WERI-Rb-1 (cell line): ENCODE results near the gene TEX28.
"Not testable (repeated sequence)": the region's sequence is repeated elsewhere in the genome, so short reads cannot be mapped to it uniquely, and the experiment has no call there.

ENCODE experiments used
- DNase-seq: peaks from one replicate; pipeline ENCODE4 v3.0.0-alpha.2; 2020
- H3K27ac ChIP-seq: fragments of 250-450 bp; sonication (Bioruptor Pico); 2 replicates; pipeline ENCODE4 v1.5.1; 2020; ENCODE audit warnings: mild to moderate bottlenecking, moderate library complexity
- H3K27me3 ChIP-seq: fragments of 250-450 bp; sonication (Bioruptor Pico); 2 replicates; pipeline ENCODE4 v1.5.1; 2021; ENCODE audit warnings: mild to moderate bottlenecking, low read depth, moderate library complexity; ENCODE audit not compliant: insufficient read depth, severe bottlenecking
- H3K36me3 ChIP-seq: fragments of 250-450 bp; sonication (Bioruptor Pico); 2 replicates; pipeline ENCODE4 v1.5.1; 2020; ENCODE audit warnings: mild to moderate bottlenecking, moderate library complexity
- H3K4me3 ChIP-seq: 2 replicates; pipeline ENCODE4 v1.5.1; 2011; ENCODE audit warnings: low read depth, mild to moderate bottlenecking, control low read depth, low read length
- H3K9me3 ChIP-seq: fragments of 250-450 bp; sonication (Bioruptor Pico); 2 replicates; pipeline ENCODE4 v1.5.1; 2021; ENCODE audit warnings: mild to moderate bottlenecking, moderate library complexity; ENCODE audit not compliant: severe bottlenecking
- TF ChIP-seq, protein P1 (sequence below): IDR thresholded peaks from 2 replicates; pipeline ENCODE4 v1.5.1; 2011; ENCODE audit warnings: low read depth, mild to moderate bottlenecking, control low read depth, inconsistent platforms, low read length

TEX28 gene

DNA sequence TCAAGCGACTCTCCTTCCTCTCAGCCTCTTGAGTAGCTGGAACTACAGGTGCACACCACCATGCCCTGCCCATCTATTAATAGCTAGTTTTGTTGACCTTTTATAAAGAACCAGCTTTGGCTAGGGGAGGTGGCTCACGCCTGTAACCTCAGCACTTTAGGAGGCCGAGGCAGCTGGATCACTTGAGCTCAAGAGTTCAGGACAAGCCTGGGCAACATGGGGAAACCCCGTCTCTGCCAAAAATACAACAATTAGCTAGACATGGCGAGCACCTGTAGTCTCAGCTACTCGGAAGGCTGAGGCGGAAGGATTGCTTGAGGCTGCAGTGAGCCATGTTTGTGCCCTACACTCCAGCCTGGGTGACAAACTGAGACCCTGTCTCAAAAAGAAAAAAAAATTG, 3.4 kb upstream of the TEX28 start:
- H3K27ac ChIP-seq, result no peak overlapping the region
- H3K9me3 ChIP-seq, result peaks cover 9% of the 10 kb centered on the region

GRCh38 chrX:154296731-154297130, 1.8 kb upstream of the TEX28 start:
- H3K27me3 ChIP-seq, result peaks cover 8% of the 10 kb centered on the region
- DNase-seq, result no peak
- TF ChIP-seq, protein P1, sequence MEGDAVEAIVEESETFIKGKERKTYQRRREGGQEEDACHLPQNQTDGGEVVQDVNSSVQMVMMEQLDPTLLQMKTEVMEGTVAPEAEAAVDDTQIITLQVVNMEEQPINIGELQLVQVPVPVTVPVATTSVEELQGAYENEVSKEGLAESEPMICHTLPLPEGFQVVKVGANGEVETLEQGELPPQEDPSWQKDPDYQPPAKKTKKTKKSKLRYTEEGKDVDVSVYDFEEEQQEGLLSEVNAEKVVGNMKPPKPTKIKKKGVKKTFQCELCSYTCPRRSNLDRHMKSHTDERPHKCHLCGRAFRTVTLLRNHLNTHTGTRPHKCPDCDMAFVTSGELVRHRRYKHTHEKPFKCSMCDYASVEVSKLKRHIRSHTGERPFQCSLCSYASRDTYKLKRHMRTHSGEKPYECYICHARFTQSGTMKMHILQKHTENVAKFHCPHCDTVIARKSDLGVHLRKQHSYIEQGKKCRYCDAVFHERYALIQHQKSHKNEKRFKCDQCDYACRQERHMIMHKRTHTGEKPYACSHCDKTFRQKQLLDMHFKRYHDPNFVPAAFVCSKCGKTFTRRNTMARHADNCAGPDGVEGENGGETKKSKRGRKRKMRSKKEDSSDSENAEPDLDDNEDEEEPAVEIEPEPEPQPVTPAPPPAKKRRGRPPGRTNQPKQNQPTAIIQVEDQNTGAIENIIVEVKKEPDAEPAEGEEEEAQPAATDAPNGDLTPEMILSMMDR, result no peak
- H3K27ac ChIP-seq, result no peak overlapping the region
- peaks cover 9% of the 10 kb centered on the region for H3K9me3 ChIP-seq
- no peak overlapping the region for H3K4me3 ChIP-seq
- H3K36me3 ChIP-seq, result no peaks in the 10 kb centered on the region

More for the DNA sequence above, 3.4 kb upstream of the TEX28 start:
- no peak overlapping the region for H3K4me3 ChIP-seq
- peaks cover 8% of the 10 kb centered on the region for H3K27me3 ChIP-seq
- no peak for DNase-seq
- TF ChIP-seq, protein P1, result no peak
- H3K36me3 ChIP-seq, result no peaks in the 10 kb centered on the region

- H3K9me3 ChIP-seq, result peaks cover 9% of the 10 kb centered on the region
- DNase-seq, result no peak
- TF ChIP-seq, protein P1, result no peak
Observed at GRCh38 chrX:154295664-154296310, 863 bp upstream of the TEX28 start, which contains the start of gene TKTL1. Gene TKTL1 (plus strand): TSS chrX:154295795. CDS start chrX:154295860, 65 bp downstream.

GRCh38 chrX:154286406-154286805, 8.5 kb downstream of the TEX28 start:
- H3K27ac ChIP-seq, H3K4me3 ChIP-seq, H3K36me3 ChIP-seq, H3K27me3 ChIP-seq, H3K9me3 ChIP-seq, DNase-seq: not testable (repeated sequence)

More at GRCh38 chrX:154295664-154296310, 863 bp upstream of the TEX28 start, which contains the start of gene TKTL1:
- peaks cover 8% of the 10 kb centered on the region for H3K27me3 ChIP-seq
- no peak within 1 kb of the TSS for H3K4me3 ChIP-seq
- H3K27ac ChIP-seq, result no peak within 1 kb of the TSS
- H3K36me3 ChIP-seq, result no peaks in the 10 kb centered on the region

- not testable (repeated sequence) for H3K27me3 ChIP-seq, H3K36me3 ChIP-seq, DNase-seq, H3K4me3 ChIP-seq, H3K27ac ChIP-seq, H3K9me3 ChIP-seq
Observed at GRCh38 chrX:154284489-154285338, 10.2 kb downstream of the TEX28 start.

DNA sequence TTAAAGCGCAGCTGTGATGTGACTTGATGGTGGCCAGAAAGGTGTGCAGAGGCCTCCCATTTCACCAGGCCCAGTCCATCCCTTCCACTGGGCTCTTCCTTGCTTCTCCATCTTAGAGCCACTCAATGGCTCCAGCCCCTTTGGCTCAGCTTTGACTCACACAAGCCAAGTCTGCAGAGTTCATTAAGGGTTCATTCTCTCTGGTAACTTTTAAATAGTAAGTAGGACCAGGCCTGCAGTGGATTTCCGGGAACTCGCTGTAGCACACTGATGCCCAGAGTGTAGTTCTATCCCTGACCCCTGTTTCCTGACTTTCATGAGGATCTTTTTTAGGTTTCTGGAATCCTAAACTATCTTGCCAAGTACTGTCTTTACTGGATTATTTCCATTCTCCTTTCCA, 25.7 kb downstream of the TEX28 start:
- H3K27ac ChIP-seq, H3K27me3 ChIP-seq, H3K36me3 ChIP-seq, DNase-seq, H3K4me3 ChIP-seq, H3K9me3 ChIP-seq: not testable (repeated sequence)

- H3K27me3 ChIP-seq, H3K27ac ChIP-seq, H3K9me3 ChIP-seq, H3K36me3 ChIP-seq, H3K4me3 ChIP-seq, DNase-seq: not testable (repeated sequence)
Observed at GRCh38 chrX:154263072-154263471, 31.9 kb downstream of the TEX28 start.

- H3K4me3 ChIP-seq, H3K27ac ChIP-seq, H3K27me3 ChIP-seq, H3K36me3 ChIP-seq, H3K9me3 ChIP-seq, DNase-seq: not testable (repeated sequence)
Observed at GRCh38 chrX:154258711-154259110, 36.2 kb downstream of the TEX28 start.

- not testable (repeated sequence) for H3K36me3 ChIP-seq, H3K27me3 ChIP-seq, H3K27ac ChIP-seq, H3K4me3 ChIP-seq, H3K9me3 ChIP-seq, DNase-seq
Observed at GRCh38 chrX:154257282-154257681, 37.6 kb downstream of the TEX28 start, which contains the start of gene OPN1MW3. Gene OPN1MW3 (plus strand): TSS chrX:154257582. CDS start chrX:154257620, 38 bp downstream.

DNA sequence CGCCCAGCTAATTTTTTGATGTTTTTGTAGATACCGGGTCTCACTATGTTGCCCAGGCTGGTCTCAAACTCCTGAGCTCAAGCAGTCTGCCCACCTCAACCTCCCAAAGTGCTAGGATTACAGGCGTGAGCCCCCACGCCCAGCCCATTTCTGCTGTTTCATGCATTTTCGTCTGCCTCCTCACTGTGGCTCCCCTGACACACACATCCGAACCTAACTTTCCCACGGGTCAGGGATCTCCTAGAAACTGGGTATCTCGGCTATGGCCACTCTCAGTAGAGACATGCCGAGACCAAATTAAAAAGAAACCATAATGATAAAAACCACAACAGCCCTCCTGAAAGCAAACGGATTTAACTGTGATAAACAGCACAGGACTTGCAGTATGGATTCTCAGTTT, 46.8 kb downstream of the TEX28 start:
- not testable (repeated sequence) for DNase-seq, H3K36me3 ChIP-seq, H3K27ac ChIP-seq, H3K9me3 ChIP-seq, H3K4me3 ChIP-seq, H3K27me3 ChIP-seq

GRCh38 chrX:154247377-154248045, 47.4 kb downstream of the TEX28 start:
- not testable (repeated sequence) for H3K27me3 ChIP-seq, H3K27ac ChIP-seq, DNase-seq, H3K9me3 ChIP-seq, H3K36me3 ChIP-seq, H3K4me3 ChIP-seq
